Choroid plexus epithelial cell (primary cell): ENCODE measurements around the gene TEDC1.

ENCODE experiments used
- DNase-seq: peaks from one replicate; pipeline ENCODE4 v3.0.0-alpha.2; 2010; ENCODE audit warnings: low read depth
- H3K4me3 ChIP-seq: 2 replicates; pipeline ENCODE4 v1.5.1; 2011; ENCODE audit warnings: low read depth, mild to moderate bottlenecking, control low read depth, low read length, moderate library complexity
- CTCF ChIP-seq: conservative IDR thresholded peaks from 2 replicates; pipeline ENCODE4 v1.5.1; 2011; ENCODE audit warnings: low read depth, mild to moderate bottlenecking, control low read depth, inconsistent platforms, low read length, moderate library complexity

The TEDC1 gene

GRCh38 chr14:105526776-105527380 lies 35.8 kb downstream of the TEDC1 start:
- no peak for DNase-seq
- H3K4me3 ChIP-seq = peak overlapping the region; percentile 37
- no peak for TF ChIP-seq CTCF

GRCh38 chr14:105527381-105527825 lies 36.4 kb downstream of the TEDC1 start:
- DNase-seq = no peak
- peak overlapping the region; percentile 37 for H3K4me3 ChIP-seq
- TF ChIP-seq CTCF = no peak

- DNase-seq = peak; percentile 70
- H3K4me3 ChIP-seq = peak overlapping the region; percentile 61
- peak; percentile 62 for TF ChIP-seq CTCF
Measured at GRCh38 chr14:105527826-105528585, 37.0 kb downstream of the TEDC1 start.

- no peak for TF ChIP-seq CTCF
- H3K4me3 ChIP-seq = peak overlapping the region; percentile 24
- peak; percentile 4 for DNase-seq
Measured at GRCh38 chr14:105528586-105529318, 37.7 kb downstream of the TEDC1 start.

GRCh38 chr14:105529319-105529568 lies 38.2 kb downstream of the TEDC1 start:
- no peak for DNase-seq
- no peak for TF ChIP-seq CTCF
- H3K4me3 ChIP-seq = no peak overlapping the region

GRCh38 chr14:105529569-105530284 lies 38.7 kb downstream of the TEDC1 start:
- no peak overlapping the region for H3K4me3 ChIP-seq
- no peak for TF ChIP-seq CTCF
- DNase-seq = no peak
